ENCODE measurements around the gene GPSM1.

The GPSM1 gene

DNA sequence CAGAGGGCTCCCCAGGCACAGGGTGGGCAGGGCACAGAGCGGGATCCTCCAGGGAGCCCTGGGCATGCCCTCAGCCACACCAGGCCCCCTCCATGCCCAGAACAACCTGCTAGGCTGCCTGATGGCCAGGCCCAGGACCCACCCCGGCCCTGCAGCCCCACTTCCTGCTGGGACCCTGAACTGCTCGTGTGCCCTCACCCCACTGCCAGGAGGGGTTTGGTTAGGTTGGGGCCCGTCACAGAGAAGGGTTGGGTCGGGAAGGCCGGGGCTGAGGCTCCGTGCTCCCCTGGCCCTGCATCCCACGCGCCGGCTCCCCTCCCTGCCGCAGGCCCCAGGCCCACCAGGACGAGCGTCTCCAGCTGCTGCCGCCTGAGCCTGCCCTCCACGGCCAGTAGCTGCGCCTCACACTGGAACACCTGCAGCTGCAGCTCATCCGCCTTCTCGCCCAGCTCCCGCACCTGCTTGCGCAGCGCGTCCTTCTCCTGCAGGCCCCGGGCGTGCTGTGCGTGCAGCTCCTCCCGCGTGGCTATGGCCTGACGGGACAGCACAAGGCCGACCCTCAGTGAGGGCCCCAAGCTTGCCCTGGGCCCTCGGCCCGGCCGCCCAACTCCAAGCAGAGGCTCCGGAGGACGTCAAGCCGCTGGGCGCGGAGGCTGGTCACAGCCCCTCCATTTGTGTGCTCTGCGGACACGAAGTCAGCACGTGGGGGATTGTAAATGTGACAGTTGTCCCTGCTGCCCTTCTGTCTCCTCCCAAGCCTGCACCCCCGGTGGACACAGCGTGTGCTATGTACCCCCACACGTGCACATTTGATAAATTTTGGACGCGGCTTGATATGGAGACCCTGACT is 40.2 kb downstream of the GPSM1 start:
- TF ChIP-seq ZFX (IDR thresholded peaks at IDR 0.05; ENCODE audit: borderline replicate concordance) = no peak
- TF ChIP-seq, protein P1, sequence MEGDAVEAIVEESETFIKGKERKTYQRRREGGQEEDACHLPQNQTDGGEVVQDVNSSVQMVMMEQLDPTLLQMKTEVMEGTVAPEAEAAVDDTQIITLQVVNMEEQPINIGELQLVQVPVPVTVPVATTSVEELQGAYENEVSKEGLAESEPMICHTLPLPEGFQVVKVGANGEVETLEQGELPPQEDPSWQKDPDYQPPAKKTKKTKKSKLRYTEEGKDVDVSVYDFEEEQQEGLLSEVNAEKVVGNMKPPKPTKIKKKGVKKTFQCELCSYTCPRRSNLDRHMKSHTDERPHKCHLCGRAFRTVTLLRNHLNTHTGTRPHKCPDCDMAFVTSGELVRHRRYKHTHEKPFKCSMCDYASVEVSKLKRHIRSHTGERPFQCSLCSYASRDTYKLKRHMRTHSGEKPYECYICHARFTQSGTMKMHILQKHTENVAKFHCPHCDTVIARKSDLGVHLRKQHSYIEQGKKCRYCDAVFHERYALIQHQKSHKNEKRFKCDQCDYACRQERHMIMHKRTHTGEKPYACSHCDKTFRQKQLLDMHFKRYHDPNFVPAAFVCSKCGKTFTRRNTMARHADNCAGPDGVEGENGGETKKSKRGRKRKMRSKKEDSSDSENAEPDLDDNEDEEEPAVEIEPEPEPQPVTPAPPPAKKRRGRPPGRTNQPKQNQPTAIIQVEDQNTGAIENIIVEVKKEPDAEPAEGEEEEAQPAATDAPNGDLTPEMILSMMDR (IDR thresholded peaks at IDR 0.05) = no peak
- H3K27ac ChIP-seq = no peak overlapping the region

- H3K27ac ChIP-seq = no peak overlapping the region
- TF ChIP-seq, protein P1 (IDR thresholded peaks at IDR 0.05) = no peak
- no peak for TF ChIP-seq ZFX (IDR thresholded peaks at IDR 0.05; ENCODE audit: borderline replicate concordance)
Measured at GRCh38 chr9:136368190-136368589, 40.9 kb downstream of the GPSM1 start.

DNA sequence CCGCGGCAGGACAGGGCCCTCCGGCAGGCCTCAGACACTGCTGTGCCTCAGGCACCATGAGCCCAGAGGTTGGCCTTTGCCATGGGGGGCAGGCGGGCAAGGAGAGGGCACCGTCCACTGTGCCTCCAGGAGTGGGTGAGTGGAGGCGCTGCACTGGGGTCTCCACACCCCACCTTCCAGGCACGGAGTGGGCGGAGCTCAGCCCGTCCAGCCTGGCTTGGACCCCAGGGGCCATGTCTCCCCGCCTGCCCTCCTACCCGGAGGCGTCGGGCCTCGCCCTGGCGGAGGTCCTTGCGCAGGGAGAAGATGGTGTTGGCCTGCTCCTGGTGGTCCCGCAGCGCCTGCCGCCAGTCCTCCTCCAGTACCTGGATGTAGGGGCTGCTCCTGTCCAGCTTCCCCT is 42.7 kb downstream of the GPSM1 start:
- TF ChIP-seq, protein P1 (IDR thresholded peaks at IDR 0.05) = no peak
- no peak for TF ChIP-seq ZFX (IDR thresholded peaks at IDR 0.05; ENCODE audit: borderline replicate concordance)
- no peak overlapping the region for H3K27ac ChIP-seq

GRCh38 chr9:136370687-136371532 is 43.6 kb downstream of the GPSM1 start:
- TF ChIP-seq ZFX (IDR thresholded peaks at IDR 0.05; ENCODE audit: borderline replicate concordance) = no peak
- TF ChIP-seq, protein P1 (IDR thresholded peaks at IDR 0.05) = no peak

DNA sequence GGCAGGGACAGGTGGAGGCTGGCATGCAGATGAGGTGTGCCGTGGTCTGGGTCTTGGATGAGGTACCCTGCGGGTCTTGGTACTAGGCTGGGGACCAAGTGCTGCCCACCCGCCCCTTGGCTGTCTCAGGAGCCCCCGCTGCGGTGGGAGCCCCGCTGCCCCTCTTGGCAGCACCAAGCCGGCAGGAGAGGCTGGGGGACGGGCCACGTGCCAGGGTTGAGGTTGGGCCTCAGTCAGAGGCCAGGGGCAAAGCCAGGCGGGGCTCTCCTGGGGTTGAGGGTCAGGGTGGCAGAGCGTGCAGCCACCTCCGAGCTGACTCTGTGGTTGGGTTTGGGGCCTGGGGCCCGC is 44.2 kb downstream of the GPSM1 start:
- no peak for TF ChIP-seq ZFX (IDR thresholded peaks at IDR 0.05; ENCODE audit: borderline replicate concordance)
- TF ChIP-seq, protein P1 (IDR thresholded peaks at IDR 0.05) = no peak
- no peak overlapping the region for H3K27ac ChIP-seq

More at GRCh38 chr9:136370687-136371532, 43.6 kb downstream of the GPSM1 start:
- H3K27ac ChIP-seq = no peak overlapping the region

DNA sequence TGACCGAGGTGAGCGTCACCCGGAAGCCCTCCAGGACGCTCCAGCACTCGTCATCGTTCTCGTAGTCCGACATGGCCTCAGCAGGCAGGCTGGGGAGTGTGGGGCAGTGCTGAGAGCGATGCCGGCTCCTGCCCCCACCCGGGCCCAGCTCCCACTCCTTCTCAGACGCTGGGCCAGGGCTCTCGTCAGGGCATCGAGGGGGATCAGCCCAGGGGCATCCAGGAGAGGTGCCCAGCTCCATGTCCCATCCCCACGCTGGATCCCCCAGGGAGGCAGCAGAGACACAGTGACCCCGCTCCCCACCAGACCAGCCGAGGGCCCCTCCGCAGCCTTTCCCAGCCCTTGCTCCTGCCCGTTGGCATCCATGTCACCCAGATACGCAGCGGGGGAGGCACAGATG is 44.7 kb downstream of the GPSM1 start:
- H3K27ac ChIP-seq = no peak overlapping the region
- TF ChIP-seq, protein P1 (IDR thresholded peaks at IDR 0.05) = no peak
- TF ChIP-seq ZFX (IDR thresholded peaks at IDR 0.05; ENCODE audit: borderline replicate concordance) = no peak

All from 22Rv1 (cell line).